Measurements from ENCODE around the gene ZCCHC2. TPM values are rescaled to one million over a fixed set of nuclear protein-coding genes. Genes with fewer than 3 reads are reported as not detected.

The ZCCHC2 gene
- total RNA-seq, 4 donors from 2014 or later = 20.1 to 28.5 (median 24.9) TPM

DNA sequence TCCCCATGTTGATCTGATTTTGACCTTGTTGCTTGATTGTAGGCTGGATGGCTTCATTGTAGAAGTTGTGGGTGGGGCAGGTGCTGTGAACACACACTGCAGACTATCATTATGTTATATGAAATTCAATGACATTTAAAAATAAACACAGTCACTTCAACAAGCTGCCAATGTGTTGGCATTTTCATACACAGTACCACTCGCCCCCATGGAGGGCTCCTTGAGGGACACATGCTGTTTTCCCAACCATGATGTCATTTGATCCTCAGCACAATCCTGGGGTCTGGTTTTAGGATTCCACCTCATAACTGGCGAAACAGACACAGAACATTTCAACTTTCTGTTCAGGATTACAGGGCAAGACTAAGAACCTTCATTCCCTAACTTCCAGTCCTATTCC lies 86.9 kb downstream of the ZCCHC2 start:
- 93 to 94% methylated on average over 2 of the region's 2 CpGs for WGBS, 2 donors
- Histone ChIP-seq H3K27me3 (no peaks in the 10 kb centered on the region), H3K27ac (no peak overlapping the region), H3K36me3 (no peaks in the 10 kb centered on the region), H3K9me3 (no peaks in the 10 kb centered on the region), H3K4me1 (no peaks in the 10 kb centered on the region), H3K4me3 (replicated peaks in 1 of 3) (no peak overlapping the region)
- no peak for DNase-seq
- intact Hi-C loops (cut with DNase I) = no loop called here
- TF ChIP-seq, protein P1, sequence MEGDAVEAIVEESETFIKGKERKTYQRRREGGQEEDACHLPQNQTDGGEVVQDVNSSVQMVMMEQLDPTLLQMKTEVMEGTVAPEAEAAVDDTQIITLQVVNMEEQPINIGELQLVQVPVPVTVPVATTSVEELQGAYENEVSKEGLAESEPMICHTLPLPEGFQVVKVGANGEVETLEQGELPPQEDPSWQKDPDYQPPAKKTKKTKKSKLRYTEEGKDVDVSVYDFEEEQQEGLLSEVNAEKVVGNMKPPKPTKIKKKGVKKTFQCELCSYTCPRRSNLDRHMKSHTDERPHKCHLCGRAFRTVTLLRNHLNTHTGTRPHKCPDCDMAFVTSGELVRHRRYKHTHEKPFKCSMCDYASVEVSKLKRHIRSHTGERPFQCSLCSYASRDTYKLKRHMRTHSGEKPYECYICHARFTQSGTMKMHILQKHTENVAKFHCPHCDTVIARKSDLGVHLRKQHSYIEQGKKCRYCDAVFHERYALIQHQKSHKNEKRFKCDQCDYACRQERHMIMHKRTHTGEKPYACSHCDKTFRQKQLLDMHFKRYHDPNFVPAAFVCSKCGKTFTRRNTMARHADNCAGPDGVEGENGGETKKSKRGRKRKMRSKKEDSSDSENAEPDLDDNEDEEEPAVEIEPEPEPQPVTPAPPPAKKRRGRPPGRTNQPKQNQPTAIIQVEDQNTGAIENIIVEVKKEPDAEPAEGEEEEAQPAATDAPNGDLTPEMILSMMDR (IDR thresholded peaks at IDR 0.05) = no peak
- no peak for TF ChIP-seq POLR2A (IDR thresholded peaks at IDR 0.05)

DNA sequence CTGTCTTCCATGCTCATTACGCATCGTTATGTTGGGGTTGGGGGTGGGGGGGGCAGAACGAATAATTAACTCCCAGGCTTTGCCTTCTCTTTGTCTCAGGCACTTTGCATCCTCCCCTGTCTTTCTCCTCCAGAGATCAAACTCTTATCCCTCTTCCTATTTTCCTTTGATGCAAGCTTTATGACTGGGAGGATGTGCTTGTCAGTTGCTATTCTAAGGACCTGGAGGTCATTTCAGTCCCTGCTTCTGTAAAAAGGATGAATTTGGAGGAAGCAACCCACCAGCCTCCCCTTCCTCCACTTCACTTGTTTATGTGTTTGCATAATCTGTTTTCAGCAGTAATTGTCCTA lies 87.5 kb downstream of the ZCCHC2 start:
- no peak overlapping the region for H3K4me3 ChIP-seq (replicated peaks in 1 of 3)
- intact Hi-C loops (cut with DNase I) = no loop called here
- no peaks in the 10 kb centered on the region for H3K4me1 ChIP-seq
- no peaks in the 10 kb centered on the region for H3K9me3 ChIP-seq
- WGBS, 2 donors = 57 to 74% methylated on average over 3 of the region's 3 CpGs
- TF ChIP-seq, protein P1 (IDR thresholded peaks at IDR 0.05) = no peak
- no peak for TF ChIP-seq POLR2A (IDR thresholded peaks at IDR 0.05)
- H3K27ac ChIP-seq = no peak overlapping the region
- H3K36me3 ChIP-seq = no peaks in the 10 kb centered on the region
- no peaks in the 10 kb centered on the region for H3K27me3 ChIP-seq
- DNase-seq = no peak

DNA sequence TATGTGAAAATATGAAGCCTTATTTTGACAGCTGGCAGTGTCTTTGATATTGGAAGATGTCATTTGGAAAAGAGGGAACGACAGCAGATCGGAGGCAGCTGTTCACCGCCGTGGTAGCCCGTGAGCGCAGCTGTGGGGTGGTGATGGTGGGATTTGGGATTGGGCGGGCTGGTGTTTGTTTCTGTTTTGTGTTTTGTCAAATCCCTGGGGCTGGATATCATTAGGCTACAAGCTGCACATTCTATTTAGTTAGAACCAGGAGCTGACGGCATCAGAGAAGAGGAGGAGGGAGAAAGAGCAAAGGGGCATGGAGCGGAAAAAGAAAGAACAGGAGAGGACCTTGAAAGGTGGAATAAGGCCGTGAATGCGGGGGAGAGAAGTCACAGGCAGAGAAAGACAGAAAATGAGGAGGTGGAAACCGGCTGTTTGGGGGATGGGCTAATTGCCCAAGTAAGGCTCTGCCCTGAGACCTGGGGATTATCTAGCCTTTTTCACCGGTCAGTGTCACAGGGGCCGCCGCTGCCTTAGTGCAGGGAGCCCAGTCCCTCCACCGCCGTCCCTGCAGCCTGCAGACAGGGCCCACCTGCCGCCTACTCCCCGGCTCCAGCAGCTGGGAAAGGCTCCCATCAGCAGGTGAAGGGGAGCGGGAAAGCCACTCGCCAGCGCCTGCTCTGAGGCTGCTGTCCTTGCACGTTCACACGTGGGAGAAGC lies 88.0 kb downstream of the ZCCHC2 start:
- H3K27ac ChIP-seq = no peak overlapping the region
- DNase-seq = no peak
- no peaks in the 10 kb centered on the region for H3K9me3 ChIP-seq
- no peaks in the 10 kb centered on the region for H3K4me1 ChIP-seq
- TF ChIP-seq POLR2A (IDR thresholded peaks at IDR 0.05) = no peak
- TF ChIP-seq, protein P1 (IDR thresholded peaks at IDR 0.05) = no peak
- no peaks in the 10 kb centered on the region for H3K36me3 ChIP-seq
- WGBS, 2 donors = 45 to 60% methylated on average over 21 to 24 of the region's 24 CpGs
- no peaks in the 10 kb centered on the region for H3K27me3 ChIP-seq
- no peak overlapping the region for H3K4me3 ChIP-seq (replicated peaks in 1 of 3)
- intact Hi-C loops (cut with DNase I) = no loop called here

DNA sequence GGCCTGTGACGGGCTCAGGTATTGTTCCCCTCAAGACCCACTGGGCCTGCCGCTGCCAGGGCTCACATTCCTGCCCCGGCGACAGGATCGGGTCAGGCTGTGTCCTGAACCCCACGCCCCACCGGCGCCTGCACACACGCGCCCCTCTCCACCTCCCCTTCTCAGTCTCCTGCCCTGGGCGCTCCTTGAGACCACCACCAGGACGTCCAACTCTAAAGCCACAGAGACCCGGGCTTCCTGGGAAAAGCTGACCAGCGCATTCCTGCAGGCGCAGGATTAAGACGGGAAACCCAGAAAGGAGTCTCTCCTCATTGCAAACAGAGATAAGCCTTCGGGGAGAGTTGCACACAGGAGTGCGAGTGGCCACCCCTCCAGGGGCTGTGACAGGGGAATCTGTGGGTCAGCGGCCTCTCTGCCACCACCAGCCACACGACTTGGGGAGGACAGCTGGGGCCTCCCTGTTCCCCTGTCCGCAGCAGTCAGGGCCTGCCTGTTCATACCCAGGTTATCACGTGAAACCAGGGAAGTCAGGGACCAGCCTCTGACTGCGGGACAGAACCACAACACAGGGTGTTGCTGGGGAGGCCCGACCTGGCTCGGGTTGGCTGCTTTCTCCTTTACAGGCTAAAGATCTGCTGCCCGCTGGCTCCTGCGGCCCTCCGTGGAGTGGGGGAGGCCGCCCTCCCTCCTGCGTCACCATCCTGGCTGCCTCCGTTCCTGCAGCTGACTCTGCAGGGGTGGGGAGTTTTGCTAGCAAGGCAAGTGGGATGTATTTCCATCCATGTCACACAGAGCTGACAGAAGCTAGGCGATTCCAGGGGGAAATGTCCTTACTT lies 88.8 kb downstream of the ZCCHC2 start:
- H3K4me3 ChIP-seq (replicated peaks in 1 of 3) = no peak overlapping the region
- DNase-seq = no peak
- no peaks in the 10 kb centered on the region for H3K9me3 ChIP-seq
- intact Hi-C loops (cut with DNase I) = no loop called here
- no peaks in the 10 kb centered on the region for H3K36me3 ChIP-seq
- WGBS, 2 donors = 54 to 63% methylated on average over 21 to 29 of the region's 32 CpGs
- H3K27me3 ChIP-seq = no peaks in the 10 kb centered on the region
- H3K4me1 ChIP-seq = no peaks in the 10 kb centered on the region
- H3K27ac ChIP-seq = no peak overlapping the region
- TF ChIP-seq, protein P1 (IDR thresholded peaks at IDR 0.05) = no peak
- no peak for TF ChIP-seq POLR2A (IDR thresholded peaks at IDR 0.05)

DNA sequence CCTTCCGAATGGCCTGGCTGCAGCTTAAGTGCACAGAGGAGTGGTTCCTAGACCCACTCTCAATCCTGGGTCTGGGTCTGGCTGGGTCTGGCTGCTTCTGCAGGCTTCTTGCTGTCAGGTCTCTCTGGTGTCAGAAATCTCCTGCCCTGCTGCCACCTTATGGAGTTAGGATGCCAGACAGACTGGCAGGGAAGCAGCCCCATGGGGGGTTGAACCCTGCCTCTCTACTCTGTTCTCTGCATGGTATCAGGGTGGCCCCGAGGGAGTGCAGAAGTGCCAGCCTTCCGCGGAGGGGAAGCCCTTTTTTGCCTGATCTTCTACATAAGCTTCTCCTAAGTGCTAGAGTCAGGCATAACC lies 89.4 kb downstream of the ZCCHC2 start:
- no peaks in the 10 kb centered on the region for H3K36me3 ChIP-seq
- H3K9me3 ChIP-seq = no peaks in the 10 kb centered on the region
- TF ChIP-seq POLR2A (IDR thresholded peaks at IDR 0.05) = no peak
- TF ChIP-seq, protein P1 (IDR thresholded peaks at IDR 0.05) = no peak
- DNase-seq = no peak
- 50 to 74% methylated on average over 4 of the region's 4 CpGs for WGBS, 2 donors
- no peaks in the 10 kb centered on the region for H3K4me1 ChIP-seq
- H3K27me3 ChIP-seq = no peaks in the 10 kb centered on the region
- intact Hi-C loops (cut with DNase I) = no loop called here
- H3K4me3 ChIP-seq (replicated peaks in 1 of 3) = no peak overlapping the region
- H3K27ac ChIP-seq = no peak overlapping the region
